Body of pancreas (tissue), 4 donors: ENCODE results near the gene EFCAB5. TPM values are rescaled to one million over a fixed set of nuclear protein-coding genes. Genes with fewer than 3 reads are reported as not detected.

Source experiments
- ATAC-seq: fragments of 150-250 bp; one replicate; pipeline ENCODE4 v1.9.1; 2016
- DNase-seq, 4 donors: peaks; one replicate each; pipeline ENCODE4 v3.0.0-alpha.2; 2019
- H3K27ac ChIP-seq, 4 donors: fragments of 200-600 bp; sonication (generic); 1 replicate in 3 of 4; 2 replicates in 1 of 4; pipeline versions ENCODE4 v1.5.1 to v1.6.1; 2016 to 2019; ENCODE audit warnings: mild to moderate bottlenecking in 1 of 4, mixed read lengths in 1 of 4, moderate library complexity in 1 of 4
- H3K27me3 ChIP-seq, 2 donors: fragments of 200-600 bp; sonication (generic); one replicate each; pipeline ENCODE4 v1.6.0; 2016; ENCODE audit warnings: mild to moderate bottlenecking in 1 of 2
- H3K36me3 ChIP-seq, 2 donors: fragments of 200-600 bp; sonication (generic); replicated peaks in 1 of 2; 2 replicates each; pipeline ENCODE4 v1.5.1; 2016; ENCODE audit warnings: low read depth in 2 of 2; ENCODE audit not compliant: insufficient read depth in 1 of 2
- H3K4me1 ChIP-seq: fragments of 200-600 bp; sonication (generic); one replicate; pipeline ENCODE4 v1.6.0; 2016
- H3K4me3 ChIP-seq, 2 donors: fragments of 200-600 bp; sonication (generic); 1 replicate in 1 of 2; 2 replicates in 1 of 2; pipeline ENCODE4 v1.5.1; 2016 to 2019
- H3K9me3 ChIP-seq, 3 donors: fragments of 200-600 bp; sonication (generic); 1 replicate in 2 of 3; 2 replicates in 1 of 3; pipeline ENCODE4 v1.5.1; 2016
- POLR2A ChIP-seq, 3 donors: fragments of 450-650 bp; IDR thresholded peaks; one replicate each; pipeline ENCODE4 v1.6.1; 2016; ENCODE audit warnings: antibody characterized with exemption in 3 of 3, mild to moderate bottlenecking in 2 of 3
- WGBS, 2 donors: methylation state at CpG; one replicate each; pipeline ENCODE4 v1.1.5; 2017; 5-methylcytosine and 5-hydroxymethylcytosine counted together
- intact Hi-C: fragments of 100-400 bp; cut with DNase I; formaldehyde crosslinking; loops from one replicate; pipeline ENCODE4 v1.15.1; 2023
- total RNA-seq, 2 donors: library from RNA; depleted of rRNA; stranded (reverse); fragments of >200 nt; gene quantifications; one replicate each; pipeline ENCODE4 v1.1.0, GENCODE V29; 2016
- TF ChIP-seq, protein P1 (sequence below), 7 experiments: fragments of 450-650 bp in 4 of 7; fragments of 200-600 bp in 3 of 7; sonication (generic) in 3 of 7; IDR thresholded peaks; one replicate each; pipeline ENCODE4 v1.5.1; 2016 to 2019; ENCODE audit warnings: antibody characterized with exemption in 7 of 7

The EFCAB5 gene
- total RNA-seq, 2 donors from 2014 or later: under 0.01 TPM; not detected in 1

DNA sequence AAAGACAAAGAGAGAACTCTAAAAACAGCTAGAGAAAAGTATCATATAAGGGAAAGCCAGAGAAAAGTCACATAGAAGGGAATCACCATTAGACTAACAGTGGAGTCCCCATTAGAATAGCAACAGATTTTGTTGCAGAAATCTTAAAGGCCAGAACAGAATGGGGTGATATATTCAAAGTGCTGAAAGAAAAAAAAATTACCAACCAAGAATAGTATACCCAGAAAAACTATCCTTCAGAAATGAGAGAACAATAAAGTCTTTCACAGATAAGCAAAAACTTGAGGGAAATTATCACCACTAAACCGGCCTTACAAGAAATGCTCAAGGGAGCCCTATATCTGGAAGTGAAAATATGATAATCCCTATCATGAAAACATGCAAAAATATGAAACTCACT is 123.3 kb downstream of the EFCAB5 start:
- ATAC-seq (no peak), DNase-seq (no peak)
- H3K27ac ChIP-seq: no peak overlapping the region
- WGBS, 2 donors: 73 to 76% methylated on average over 1 of the region's 1 CpG
- no peaks in the 10 kb centered on the region for H3K36me3 ChIP-seq
- no peaks in the 10 kb centered on the region for H3K4me1 ChIP-seq
- H3K9me3 ChIP-seq: peaks cover 0 to 21% (median 0%) of the 10 kb centered on the region in 3 donors
- TF ChIP-seq, protein P1, sequence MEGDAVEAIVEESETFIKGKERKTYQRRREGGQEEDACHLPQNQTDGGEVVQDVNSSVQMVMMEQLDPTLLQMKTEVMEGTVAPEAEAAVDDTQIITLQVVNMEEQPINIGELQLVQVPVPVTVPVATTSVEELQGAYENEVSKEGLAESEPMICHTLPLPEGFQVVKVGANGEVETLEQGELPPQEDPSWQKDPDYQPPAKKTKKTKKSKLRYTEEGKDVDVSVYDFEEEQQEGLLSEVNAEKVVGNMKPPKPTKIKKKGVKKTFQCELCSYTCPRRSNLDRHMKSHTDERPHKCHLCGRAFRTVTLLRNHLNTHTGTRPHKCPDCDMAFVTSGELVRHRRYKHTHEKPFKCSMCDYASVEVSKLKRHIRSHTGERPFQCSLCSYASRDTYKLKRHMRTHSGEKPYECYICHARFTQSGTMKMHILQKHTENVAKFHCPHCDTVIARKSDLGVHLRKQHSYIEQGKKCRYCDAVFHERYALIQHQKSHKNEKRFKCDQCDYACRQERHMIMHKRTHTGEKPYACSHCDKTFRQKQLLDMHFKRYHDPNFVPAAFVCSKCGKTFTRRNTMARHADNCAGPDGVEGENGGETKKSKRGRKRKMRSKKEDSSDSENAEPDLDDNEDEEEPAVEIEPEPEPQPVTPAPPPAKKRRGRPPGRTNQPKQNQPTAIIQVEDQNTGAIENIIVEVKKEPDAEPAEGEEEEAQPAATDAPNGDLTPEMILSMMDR (IDR thresholded peaks at IDR 0.05): no peak
- no peak for TF ChIP-seq POLR2A (IDR thresholded peaks at IDR 0.05)
- no peaks in the 10 kb centered on the region for H3K27me3 ChIP-seq
- intact Hi-C loops: no loop called here
- no peak overlapping the region for H3K4me3 ChIP-seq

DNA sequence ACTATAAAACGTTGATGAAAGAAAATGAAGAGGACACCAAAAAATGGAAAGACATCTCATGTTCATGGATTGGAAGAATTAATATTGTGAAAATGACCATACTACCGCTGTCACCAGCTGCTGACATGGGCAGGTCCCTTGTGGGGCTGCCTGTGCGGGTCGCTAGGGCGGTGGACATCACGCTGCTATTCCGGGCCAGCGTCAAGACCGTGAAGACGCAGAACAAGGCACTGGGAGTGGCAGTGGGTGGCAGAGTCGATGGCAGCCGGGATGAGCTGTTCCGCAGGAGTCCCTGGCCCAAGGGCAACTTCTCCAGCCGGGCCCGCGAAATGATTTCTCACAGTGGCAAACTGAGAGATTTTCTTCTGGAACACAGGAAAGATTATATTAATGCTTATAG is 127.0 kb downstream of the EFCAB5 start:
- Histone ChIP-seq H3K36me3 (no peaks in the 10 kb centered on the region), H3K27me3 (no peaks in the 10 kb centered on the region), H3K9me3 (peaks cover 0 to 16% (median 0%) of the 10 kb centered on the region in 3 donors), H3K4me1 (no peaks in the 10 kb centered on the region), H3K27ac (no peak overlapping the region), H3K4me3 (no peak overlapping the region)
- intact Hi-C loops: no loop called here
- 88 to 90% methylated on average over 16 of the region's 16 CpGs for WGBS, 2 donors
- TF ChIP-seq, protein P1 (IDR thresholded peaks at IDR 0.05): no peak
- no peak for TF ChIP-seq POLR2A (IDR thresholded peaks at IDR 0.05)
- ATAC-seq: no peak
- DNase-seq: no peak

DNA sequence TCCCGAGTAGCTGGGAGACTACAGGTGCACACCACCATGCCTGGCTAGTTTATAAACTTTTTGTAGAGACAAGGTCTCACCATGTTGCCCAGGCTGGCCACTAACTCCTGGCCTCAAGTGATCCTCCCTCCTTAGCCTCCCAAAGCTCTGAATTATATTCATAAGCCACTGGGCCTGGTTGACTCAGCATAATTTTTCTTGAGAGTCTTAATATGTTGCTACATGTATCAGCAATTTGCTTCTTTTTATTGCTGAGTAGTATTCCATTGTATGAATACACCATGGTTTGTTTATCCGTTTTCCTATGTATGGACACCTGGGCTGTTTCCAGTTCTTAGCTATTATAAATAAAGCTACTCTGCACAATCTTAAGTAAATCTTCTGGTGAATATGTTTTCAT is 132.8 kb downstream of the EFCAB5 start:
- no peak for TF ChIP-seq POLR2A (IDR thresholded peaks at IDR 0.05)
- TF ChIP-seq, protein P1 (IDR thresholded peaks at IDR 0.05): no peak
- no peaks in the 10 kb centered on the region for H3K36me3 ChIP-seq
- ATAC-seq (no peak), DNase-seq (no peak)
- H3K27ac ChIP-seq: no peak overlapping the region
- no peak overlapping the region for H3K4me3 ChIP-seq
- H3K27me3 ChIP-seq: no peaks in the 10 kb centered on the region
- no peaks in the 10 kb centered on the region for H3K4me1 ChIP-seq
- WGBS, 2 donors: 83 to 89% methylated on average over 2 of the region's 2 CpGs
- intact Hi-C loops: no loop called here
- no peaks in the 10 kb centered on the region for H3K9me3 ChIP-seq

DNA sequence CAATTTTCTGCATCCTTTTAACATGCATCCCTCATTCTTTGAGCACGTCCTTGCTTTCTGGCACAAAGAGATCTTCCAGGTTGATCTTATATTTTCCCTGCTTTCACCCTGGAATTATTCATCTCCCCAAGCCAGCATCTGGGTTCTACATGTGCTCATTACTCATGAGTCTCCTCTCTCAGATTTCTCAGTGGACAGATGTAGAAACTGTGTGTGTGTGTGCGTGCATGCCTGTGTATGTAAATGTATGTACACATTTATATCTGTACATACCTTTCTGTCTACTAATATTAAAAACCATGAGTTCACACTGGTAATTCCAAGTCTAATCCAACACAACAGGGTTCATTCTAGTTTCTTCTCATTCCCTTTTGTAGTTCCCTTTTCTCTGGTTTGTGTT is 133.3 kb downstream of the EFCAB5 start:
- no peak for TF ChIP-seq POLR2A (IDR thresholded peaks at IDR 0.05)
- TF ChIP-seq, protein P1 (IDR thresholded peaks at IDR 0.05): no peak
- H3K4me3 ChIP-seq: no peak overlapping the region
- no peak for ATAC-seq
- no peak overlapping the region for H3K27ac ChIP-seq
- no peaks in the 10 kb centered on the region for H3K4me1 ChIP-seq
- H3K9me3 ChIP-seq: no peaks in the 10 kb centered on the region
- no peaks in the 10 kb centered on the region for H3K27me3 ChIP-seq
- intact Hi-C loops: no loop called here
- no peak for DNase-seq
- H3K36me3 ChIP-seq: no peaks in the 10 kb centered on the region
- 75 to 98% methylated on average over 2 of the region's 2 CpGs for WGBS, 2 donors

DNA sequence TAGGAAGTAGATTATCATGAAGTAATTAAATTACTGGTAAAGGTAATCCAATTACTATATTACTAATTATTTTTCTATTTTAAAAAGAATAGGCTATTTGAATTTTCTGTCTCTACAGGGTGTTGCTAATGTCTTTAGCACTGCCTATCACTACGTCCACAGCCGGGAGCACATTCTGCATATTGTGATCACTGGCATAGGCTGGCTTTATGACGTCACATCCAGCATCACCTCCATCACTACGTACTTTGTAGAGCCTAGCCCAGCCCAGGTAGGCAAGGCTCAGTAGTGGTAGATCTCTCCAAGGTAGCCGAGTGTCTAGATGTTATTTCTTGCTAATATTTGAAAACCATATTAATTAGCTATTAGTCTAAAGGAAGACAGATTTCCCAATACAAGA is 141.3 kb downstream of the EFCAB5 start:
- no peak for TF ChIP-seq POLR2A (IDR thresholded peaks at IDR 0.05)
- TF ChIP-seq, protein P1 (IDR thresholded peaks at IDR 0.05): no peak
- ATAC-seq: no peak
- no peak for DNase-seq
- Histone ChIP-seq H3K27me3 (no peaks in the 10 kb centered on the region), H3K36me3 (no peaks in the 10 kb centered on the region), H3K27ac (no peak overlapping the region), H3K4me1 (no peaks in the 10 kb centered on the region), H3K4me3 (no peak overlapping the region), H3K9me3 (no peaks in the 10 kb centered on the region)
- intact Hi-C loops: no loop called here
- 79 to 81% methylated on average over 5 of the region's 5 CpGs for WGBS, 2 donors
